Measurements from ENCODE around the gene LPP.

- TF ChIP-seq CTCF (IDR thresholded peaks at IDR 0.05): no peak
- no peak for TF ChIP-seq POLR2A (IDR thresholded peaks at IDR 0.05)
Measured at GRCh38 chr3:188268336-188268735, 114.4 kb downstream of the LPP start.

All from Peyer's patch (tissue), 4 donors.